COLO668 (cell line): ENCODE measurements around the gene CYTH2.
A peak's percentile ranks its signal among the peaks of the same experiment; 100 is the strongest.
"Not testable (repeated sequence)": the region's sequence is repeated elsewhere in the genome, so short reads cannot be mapped to it uniquely, and the experiment has no call there.

ENCODE experiments used
- DNase-seq: peaks from one replicate; lab custom pipeline; 2025; ENCODE audit not compliant: unreplicated experiment; lab: John Stamatoyannopoulos, UW

Gene CYTH2

DNA sequence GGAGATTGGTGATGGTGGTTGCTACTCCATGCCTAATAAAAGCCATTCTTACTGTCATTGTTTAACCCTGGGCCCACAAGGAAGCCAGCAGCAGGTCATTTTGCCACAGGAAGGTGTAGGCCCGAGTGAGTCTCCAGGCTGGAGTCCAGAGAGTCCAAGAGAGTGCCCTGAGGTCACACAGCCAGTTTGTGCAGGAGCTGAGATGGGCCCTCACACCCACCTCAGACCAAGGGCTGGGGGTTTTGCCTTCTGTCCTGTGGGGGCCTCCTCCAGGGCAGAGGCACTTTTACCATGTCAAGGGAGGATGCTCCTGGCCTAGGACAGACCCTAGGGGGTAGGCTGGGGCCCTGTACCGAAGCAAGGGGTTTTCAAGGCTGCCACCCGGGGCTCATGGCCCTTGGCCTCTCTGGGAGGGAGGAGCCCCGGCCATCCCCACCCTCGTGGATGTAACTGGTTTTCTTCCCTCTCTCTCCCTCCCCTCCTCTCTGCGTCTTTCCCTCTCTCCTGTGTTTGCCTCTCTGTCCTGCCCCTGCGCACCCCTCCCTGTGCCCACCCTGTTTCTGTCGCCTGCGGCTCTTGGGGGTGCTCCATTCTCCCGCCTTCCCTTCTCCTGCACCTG is 8.0 kb downstream of the CYTH2 start:
- no peak for DNase-seq

DNA sequence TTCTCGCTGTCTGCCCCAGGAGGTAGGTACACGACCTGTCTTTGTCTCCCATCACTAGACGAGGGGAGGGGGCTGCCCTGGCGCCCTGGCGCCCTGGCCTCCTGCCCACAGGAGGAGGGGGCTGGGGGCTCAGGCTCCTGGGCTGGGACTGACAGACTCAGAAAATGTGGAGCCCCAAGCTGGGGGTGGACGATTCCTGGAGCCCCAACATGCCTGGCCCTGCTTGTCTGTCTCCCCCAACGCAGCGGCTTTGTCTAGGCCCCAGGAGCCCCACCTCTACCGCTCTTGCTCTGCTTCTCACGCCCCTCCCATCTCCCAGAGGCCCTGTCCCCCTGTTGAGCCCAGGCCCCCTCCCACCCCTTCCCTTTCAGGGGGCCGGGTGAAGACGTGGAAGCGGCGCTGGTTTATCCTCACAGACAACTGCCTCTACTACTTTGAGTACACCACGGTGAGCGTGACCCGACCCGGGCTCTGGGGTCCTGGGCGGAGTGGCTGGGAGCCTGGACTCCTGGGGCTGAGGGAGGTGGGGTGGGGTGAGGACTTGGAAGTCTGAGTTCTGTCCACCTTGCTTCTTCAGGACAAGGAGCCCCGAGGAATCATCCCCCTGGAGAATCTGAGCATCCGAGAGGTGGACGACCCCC is 8.6 kb downstream of the CYTH2 start:
- no peak for DNase-seq

DNA sequence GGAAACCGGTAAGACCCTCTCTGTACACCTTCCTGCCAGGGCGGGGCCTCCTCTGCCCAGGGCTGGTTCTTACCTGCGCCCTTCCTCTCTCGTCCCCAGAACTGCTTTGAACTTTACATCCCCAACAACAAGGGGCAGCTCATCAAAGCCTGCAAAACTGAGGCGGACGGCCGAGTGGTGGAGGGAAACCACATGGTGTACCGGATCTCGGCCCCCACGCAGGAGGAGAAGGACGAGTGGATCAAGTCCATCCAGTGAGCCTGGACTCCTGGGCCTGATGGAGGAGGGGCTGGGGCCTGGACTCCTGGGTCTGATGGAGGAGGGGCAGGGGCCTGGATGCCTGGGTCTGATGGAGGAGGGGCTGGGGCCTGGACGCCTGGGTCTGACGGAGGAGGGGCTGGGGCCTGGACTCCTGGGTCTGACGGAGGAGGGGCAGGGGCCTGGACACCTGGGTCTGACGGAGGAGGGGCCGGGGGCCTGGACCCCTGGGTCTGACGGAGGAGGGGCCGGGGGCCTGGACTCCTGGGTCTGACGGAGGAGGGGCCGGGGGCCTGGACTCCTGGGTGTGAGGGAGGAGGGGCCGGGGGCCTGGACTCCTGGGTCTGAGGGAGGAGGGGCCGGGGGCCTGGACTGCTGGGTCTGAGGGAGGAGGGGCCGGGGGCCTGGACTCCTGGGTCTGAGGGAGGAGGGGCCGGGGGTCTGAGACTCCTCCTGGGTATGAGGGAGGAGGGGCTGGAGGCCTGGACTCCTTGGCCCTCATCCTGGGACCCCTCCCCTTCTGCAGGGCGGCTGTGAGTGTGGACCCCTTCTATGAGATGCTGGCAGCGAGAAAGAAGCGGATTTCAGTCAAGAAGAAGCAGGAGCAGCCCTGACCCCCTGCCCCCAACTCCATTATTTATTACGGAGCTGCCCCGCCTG is 9.4 kb downstream of the CYTH2 start:
- DNase-seq: no peak

DNA sequence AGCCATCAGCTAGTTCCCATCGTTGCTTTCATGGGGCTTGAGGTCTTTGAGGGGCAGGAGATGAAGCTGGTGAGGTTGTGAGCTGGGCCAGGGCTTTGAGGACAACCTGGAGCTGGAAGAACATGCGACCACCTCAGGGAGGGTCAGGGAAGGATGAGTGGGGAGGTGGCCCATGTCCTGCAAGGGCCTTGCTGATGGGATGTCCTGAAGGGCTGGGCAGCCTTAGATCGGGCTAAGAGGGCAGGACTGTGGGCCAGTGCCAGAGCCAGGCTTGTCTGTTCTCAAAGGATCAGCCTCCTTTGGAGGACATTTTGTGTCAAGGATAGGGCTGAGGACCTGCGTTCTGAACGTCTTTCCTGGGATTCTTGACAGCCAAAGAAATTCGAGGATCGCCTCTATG is 10.5 kb downstream of the CYTH2 start:
- no peak for DNase-seq

DNA sequence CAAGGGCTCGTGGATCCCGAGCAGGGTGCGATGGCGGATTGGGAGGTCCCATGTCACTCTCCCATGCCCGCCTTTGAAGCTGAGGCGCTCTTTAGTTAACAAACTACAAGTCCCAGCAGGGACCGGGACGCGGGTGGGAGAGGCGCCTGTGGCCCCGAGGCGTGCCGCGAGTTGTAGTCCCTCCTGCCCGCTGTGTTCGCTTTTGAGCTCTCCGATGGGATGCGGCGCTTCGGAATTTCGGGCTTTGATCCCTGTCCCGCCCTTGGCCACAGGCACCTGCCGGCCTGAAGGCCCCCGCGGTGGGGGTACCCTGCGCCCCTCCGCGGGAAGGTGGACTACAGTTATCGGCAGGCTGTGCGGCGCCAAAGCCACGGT is 11.0 kb downstream of the CYTH2 start:
- no peak for DNase-seq

DNA sequence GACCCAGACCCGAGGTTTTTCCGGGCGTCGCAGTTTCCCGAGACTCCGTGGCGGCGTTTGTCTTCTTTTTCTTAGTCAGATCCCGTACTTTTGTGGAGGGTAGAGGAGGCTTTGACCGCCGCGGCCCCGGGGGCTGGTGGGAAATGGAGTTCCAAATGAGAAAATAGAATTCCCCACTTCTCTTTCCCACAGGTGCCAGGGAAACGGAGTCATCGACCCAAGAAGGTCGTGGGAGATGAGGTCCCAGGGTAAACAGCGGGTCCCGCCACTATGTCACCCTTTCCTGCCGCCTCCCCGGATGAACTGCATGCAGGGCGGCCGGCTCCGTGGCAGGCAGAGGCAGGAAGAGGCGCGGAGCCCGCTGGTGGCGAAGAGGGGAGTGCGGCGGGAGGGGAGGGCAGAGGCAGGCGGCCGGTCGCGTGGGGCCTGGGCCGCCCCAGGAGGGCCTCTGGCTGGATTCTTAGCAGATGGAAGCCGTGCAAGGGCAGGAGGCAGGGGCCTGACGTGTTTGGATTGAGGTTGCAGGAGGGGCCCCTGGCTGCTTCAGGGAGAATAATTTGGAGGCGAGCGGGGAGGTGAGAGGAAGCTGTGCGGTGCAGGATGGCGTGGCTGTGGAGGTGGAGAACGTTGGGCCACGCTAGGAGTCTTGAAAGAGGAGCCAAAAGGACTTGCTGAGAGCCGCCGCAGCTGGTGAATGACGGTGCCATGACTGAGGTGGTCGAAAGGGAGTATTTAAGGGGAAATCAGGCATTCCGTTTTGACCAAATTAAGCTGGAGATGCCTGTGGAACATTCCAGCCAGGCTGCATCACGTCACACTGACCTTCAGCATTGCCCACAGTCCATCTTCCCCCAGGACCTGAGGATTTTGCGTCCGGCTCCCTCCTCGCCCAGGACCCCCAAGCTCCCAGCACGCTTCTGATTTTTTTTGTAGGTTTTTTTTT is 11.7 kb downstream of the CYTH2 start:
- no peak for DNase-seq

DNA sequence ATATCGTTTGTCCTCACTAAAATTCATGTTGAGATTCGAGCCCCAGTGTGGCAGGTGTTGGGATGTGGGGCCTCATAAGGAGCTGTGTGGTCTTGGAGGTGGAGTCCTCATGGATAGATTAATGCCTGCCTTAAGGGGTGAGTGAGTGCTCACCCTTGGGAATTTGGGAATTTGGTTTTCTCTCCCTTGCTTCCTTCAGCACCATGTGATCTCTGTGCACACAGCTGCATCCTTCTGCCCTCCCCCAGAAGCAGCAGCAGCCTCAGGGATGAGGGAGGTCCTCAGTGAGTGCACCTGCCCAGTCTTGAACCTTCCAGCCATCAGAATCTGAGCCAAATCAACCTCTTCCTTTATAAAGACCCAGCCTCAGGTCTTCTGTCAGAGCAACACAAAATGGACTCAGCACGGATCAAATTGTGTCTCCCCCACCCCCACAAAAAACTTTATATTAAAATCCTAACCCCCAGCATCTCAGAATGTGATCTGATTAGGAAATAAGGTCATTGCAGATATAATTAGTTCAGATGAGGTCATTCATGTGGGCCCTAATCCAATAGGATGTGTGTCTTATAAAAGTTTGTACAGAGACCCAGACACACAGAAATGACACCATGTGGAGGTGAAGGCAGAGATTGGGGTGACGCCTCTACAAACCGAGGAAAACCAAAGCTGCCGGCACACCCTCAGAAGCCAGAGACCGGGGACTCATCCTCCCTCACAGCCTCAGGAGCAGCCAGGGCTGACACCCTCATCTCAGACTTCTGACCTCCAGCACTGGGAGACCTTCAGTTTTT is 12.9 kb downstream of the CYTH2 start:
- DNase-seq: peak; percentile 5

DNA sequence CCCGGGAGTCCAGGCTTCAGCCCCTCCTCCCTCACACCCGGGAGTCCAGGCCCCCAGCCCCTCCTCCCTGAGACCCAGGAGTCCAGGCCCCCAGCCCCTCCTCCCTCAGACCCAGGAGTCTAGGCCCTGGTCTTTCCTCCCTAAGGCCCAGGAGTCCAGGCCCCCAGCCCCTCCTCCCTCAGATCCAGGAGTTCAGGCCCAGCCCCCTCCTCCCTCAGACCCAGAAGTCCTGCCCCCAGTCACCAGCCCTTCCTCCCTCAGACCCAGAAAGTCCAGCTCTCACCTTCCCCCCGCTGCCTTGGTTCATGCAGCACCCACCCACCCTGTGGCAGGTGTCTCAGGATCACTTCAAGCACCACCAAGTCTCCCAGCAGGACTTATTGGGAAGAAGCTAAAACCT is 14.1 kb downstream of the CYTH2 start:
- DNase-seq: no peak

DNA sequence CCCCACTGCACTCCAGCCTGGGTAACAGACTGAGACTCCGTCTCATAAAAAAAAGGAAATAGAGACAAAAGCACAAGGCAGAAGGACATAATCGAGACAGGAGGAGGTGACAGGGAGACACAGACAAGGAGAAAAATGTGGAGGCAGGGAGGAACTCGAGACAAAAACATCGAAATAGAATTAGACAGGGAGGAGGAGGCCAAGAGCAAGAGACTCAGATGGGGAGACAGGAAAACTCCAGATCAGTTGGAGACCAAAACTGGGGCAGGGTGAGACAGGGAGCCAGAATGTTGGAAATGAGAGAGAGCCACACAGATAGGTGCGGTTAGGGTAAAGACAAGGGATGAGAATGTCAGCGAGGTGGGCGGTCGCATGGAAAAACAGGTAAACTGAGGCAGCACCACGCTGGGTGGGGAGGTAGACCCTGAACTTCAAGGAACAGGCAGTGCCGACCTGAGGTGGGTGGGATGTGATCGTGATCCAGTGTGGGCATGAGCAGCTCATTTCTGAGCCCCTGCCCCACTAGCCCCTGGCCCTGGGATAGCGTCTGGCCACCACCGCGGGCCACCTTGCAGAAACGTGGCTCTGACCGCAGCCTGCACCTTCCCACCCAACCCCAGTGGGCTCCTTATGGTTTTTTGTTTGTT is 15.2 kb downstream of the CYTH2 start:
- DNase-seq: no peak

DNA sequence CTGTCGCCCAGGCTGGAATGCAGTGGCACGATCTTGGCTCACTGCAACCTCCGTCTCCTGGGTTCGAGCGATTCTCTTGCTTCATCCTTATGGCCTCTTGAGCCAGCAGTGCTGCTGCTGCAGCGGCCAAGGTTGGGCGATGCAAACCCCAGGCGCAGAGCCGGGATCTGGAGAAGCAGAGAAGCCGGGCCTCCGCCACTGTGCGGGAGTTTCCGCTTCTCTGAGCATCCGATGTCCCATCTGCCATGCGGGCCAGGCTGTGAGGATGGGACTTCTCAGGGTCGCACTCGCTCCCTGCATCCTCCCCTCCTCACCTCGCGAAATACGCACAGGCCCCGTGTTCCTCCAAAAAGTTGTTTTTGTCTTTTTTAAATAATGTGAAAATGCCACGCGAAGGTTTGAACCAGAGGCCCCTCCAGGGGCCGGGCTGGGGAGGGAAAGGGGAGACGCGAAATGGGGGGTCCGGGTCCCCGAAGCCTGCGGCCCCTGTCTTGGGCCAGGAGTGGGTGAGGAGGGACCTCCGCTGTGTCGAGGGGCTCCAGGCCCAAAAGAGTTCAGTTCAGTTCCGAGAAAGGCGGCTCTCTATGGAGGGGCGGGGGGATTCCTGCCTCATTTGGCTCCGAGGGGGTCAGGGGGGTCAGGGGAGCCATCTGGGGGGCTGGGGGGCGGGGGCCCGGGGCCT is 15.9 kb downstream of the CYTH2 start:
- no peak for DNase-seq

DNA sequence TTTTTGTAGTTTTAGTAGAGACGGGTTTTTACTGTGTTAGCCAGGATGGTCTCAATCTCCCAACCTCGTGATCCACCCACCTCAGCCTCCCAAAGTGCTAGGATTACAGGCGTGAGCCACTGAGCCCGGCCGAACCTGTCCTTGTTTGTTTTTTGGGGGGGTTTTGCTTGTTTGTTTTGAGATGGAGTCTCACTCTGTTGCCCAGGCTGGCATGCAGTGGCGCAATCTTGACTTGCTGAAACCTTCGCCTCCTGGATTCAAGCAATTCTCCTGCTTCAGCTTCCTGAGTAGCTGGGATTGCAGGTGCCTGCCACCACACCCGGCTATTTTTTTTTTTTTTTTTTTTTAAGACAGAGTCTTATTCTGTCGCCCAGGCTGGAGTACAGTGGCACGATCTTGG is 17.5 kb downstream of the CYTH2 start:
- DNase-seq: not testable (repeated sequence)

DNA sequence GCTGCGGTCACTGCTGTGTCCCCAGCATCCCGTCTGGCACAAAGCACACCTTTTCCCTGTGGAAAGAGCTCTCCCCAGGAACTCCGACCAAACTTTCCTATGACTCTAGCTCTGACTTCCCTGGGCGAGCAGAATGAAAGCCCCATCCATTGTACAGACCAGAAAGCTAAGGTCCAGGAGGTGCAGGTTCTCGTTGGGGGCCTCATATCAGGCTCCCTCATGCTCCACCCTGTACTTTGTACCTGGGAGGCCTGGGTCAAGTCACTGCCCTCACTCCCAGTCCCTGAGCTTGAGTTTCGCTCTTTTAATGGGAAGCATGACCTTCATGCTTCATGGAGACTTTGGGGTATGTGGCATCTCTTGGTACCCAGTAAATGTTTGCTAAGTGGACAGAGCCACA is 18.4 kb downstream of the CYTH2 start:
- no peak for DNase-seq

DNA sequence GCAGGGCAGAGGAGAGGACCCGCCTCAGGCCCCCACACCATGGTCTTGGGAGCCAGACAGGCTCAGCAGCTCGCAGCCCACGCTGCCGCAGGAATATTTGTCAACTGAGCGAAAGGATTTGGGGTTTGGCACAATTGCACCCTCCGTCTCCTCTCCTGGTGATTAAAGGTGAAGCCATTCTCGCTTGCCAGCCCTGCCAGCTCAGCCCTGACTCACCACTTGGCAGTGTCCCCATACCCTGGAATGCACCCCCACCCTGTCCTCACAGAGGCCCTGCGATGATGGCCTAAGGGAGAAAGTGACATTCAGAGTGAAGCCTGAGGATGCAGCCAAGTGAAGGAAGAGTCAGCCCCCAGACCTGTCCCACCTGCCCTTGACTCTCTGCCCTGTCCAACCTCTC is 18.8 kb downstream of the CYTH2 start:
- DNase-seq: no peak

DNA sequence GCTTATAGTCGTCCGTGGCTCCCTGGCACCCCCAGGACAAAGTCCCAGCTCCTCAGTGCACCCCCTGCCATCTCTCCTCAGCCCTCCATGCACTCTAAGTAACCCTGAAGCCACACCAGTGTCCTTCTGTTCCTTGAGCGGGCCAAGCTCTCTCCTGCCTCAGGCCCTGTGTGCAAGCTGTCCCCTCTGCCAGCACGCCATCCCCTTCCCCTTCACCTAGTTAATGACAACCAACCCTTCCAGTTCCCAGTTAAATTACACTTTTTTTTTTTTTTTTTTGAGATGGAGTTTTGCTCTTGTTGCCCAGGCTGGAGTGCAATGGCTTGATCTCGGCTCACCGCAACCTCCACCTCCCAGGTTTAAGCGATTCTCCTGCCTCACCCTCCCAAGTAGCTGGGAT is 19.3 kb downstream of the CYTH2 start:
- not testable (repeated sequence) for DNase-seq

DNA sequence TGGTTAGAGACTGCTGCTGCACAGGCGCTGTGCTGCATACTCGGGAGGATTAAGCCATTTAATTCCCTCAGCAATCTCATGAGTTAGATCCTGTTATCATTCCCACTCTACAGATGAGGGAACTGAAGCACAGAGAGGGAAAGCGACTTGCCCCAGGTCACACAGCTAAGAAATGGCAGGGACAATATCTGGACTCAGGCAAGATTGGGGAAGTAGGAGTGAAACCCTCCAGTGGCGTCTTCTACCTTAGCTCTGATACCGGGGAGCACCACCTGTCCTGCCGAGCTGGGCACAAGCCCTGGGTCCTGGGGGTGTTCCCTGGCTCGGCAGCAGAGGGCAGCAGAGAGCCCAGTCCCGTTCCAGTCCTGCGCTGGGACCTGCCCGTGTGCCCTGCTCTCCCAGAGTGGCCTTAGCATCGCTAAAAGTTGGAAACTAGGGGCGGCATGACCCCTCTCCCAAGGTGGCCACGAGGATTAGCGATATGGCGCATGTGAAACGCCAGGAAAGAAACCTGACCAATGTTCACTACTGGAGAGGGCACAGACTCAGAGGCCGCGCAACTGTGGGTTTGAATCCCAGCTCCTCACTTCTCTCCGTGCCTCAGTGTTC is 20.5 kb downstream of the CYTH2 start:
- DNase-seq: peak; percentile 72

DNA sequence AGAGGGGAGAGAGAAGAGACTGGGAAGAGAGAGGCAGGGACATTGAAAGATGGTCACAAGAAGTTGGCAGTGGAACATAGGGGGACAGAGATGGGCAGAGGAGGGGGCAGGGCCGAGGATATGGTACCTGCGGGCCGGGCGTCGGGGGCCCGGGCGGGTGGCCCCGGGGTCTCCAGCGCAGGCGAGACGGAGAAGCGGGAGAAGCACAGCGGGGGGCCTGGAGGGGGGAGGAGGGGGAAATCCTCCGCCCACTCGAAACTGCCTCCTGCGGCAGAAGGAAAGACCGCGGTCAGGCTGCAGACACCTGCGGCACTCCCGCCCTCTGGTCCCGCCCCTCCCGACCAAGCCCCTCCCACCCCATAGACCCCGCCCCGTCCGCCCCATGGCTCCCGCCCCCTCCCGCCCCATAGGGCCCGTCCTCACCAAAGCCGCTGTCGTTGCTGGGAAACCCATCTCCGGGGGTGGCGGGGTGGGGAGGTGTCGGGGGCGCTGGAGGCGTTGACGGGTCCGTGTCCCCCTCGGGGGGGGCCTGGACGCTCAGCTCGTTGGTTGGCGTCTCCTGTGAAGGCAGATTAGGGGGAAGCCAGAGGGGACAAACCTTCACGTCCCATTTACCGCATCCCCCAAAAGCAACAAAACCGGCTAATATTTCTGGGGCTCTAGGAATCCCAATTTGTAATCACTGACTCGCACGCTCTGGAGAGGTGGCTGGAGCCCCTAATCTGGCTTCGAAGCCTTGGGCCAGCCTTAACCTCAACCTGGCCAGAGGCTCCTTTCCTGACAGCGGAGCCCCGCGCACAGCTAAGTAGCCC is 22.0 kb downstream of the CYTH2 start:
- peak; percentile 49 for DNase-seq

DNA sequence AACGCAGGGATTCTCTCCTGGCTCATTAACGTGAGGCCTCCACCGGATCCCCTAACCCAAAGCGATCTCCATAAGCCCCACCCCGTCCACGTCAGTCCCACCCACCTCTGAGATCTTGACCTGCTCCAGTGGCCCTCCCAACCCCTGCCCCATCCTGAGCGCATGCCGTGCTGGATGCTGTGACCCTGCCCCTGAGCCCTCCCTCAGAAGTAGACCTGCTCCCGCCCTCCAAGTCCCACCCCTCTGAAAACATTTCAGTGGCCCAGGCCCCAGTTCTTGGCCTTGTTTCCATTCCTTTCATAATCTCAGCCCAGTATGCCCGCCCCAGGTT is 22.6 kb downstream of the CYTH2 start:
- DNase-seq: no peak
